Heart left ventricle (tissue), 16 donors: ENCODE measurements around the gene RAB13. TPM values are rescaled to one million over a fixed set of nuclear protein-coding genes. Genes with fewer than 3 reads are reported as not detected.

Experiments
- ATAC-seq, 4 donors: fragments of 200-7000 bp; cut with Tn5 transposase; one replicate each; pipeline ENCODE4 v1.9.1; 2020 to 2022; ENCODE audit warnings: moderate library complexity in 4 of 4, mild to moderate bottlenecking in 3 of 4, moderate number of reproducible peaks in 1 of 4
- DNase-seq, 5 donors: peaks; one replicate each; pipeline ENCODE4 v3.0.0-alpha.2; 2020
- H3K27ac ChIP-seq, 12 donors: fragments of 200-600 bp; sonication (generic) in 4 of 12; one replicate each; pipeline versions ENCODE4 v1.5.0 to v1.8.0; 2016 to 2022; ENCODE audit warnings: mild to moderate bottlenecking in 2 of 12
- H3K27me3 ChIP-seq, 9 donors: fragments of 200-600 bp; sonication (generic) in 2 of 9; one replicate each; pipeline versions ENCODE4 v1.5.1 to v1.8.0; 2016 to 2022; ENCODE audit warnings: mild to moderate bottlenecking in 3 of 9
- H3K36me3 ChIP-seq, 9 donors: fragments of 200-600 bp; sonication (generic) in 2 of 9; one replicate each; pipeline versions ENCODE4 v1.5.0 to v1.8.0; 2018 to 2022; ENCODE audit warnings: mild to moderate bottlenecking in 2 of 9
- H3K4me1 ChIP-seq, 12 donors: fragments of 200-600 bp; sonication (generic) in 4 of 12; one replicate each; pipeline versions ENCODE4 v1.5.0 to v1.8.0; 2016 to 2022; ENCODE audit warnings: mild to moderate bottlenecking in 3 of 12
- H3K4me3 ChIP-seq, 12 donors: fragments of 200-600 bp; sonication (generic) in 4 of 12; one replicate each; pipeline versions ENCODE4 v1.5.0 to v1.8.0; 2017 to 2022; ENCODE audit warnings: mild to moderate bottlenecking in 9 of 12, moderate library complexity in 4 of 12
- H3K9me3 ChIP-seq, 12 donors: fragments of 200-600 bp; sonication (generic) in 4 of 12; one replicate each; pipeline versions ENCODE4 v1.5.0 to v1.8.0; 2016 to 2022; ENCODE audit warnings: mild to moderate bottlenecking in 1 of 12
- POLR2A ChIP-seq, 2 donors: fragments of 450-650 bp; IDR thresholded peaks; one replicate each; pipeline ENCODE4 v1.6.1; 2017; ENCODE audit warnings: antibody characterized with exemption in 2 of 2, mild to moderate bottlenecking in 2 of 2, moderate library complexity in 2 of 2
- WGBS, 4 donors: extraction: QIAGEN DNeasy Blood & Tissue Kit in 2 of 4; methylation state at CpG; one replicate each; pipeline versions ENCODE4 v1.1.5 to v1.1.7; 2013 to 2018; 5-methylcytosine and 5-hydroxymethylcytosine counted together
- intact Hi-C, 10 donors: fragments of 100-400 bp; cut with DNase I; formaldehyde crosslinking; loops; one replicate each; pipeline versions ENCODE4 v1.11.1 to v1.14.2; 2022
- polyA plus RNA-seq, 2 donors: library from polyadenylated mRNA; stranded (reverse); fragments of 200-250 nt; gene quantifications; one replicate each; pipeline ENCODE4 v1.2.3, GENCODE V29; 2013
- total RNA-seq, 9 donors: library from RNA; depleted of rRNA in 2 of 9; stranded (reverse); fragments of >200 nt in 2 of 9; fragmentation: NEBNext Ultra II Directional in 3 of 9; extraction: Animal tissue kit (Norgen Biotek cat#: 25700) in 3 of 9; gene quantifications; one replicate each; pipeline versions ENCODE4 v1.1.0 to v1.2.4, GENCODE V29; 2016 to 2023
- TF ChIP-seq, protein P1 (sequence below), 12 donors: fragments of 200-600 bp; sonication (generic) in 4 of 12; IDR thresholded peaks; one replicate each; pipeline versions ENCODE4 v1.5.0 to v1.8.0; 2018 to 2022; ENCODE audit warnings: antibody characterized with exemption in 12 of 12, mild to moderate bottlenecking in 5 of 12
- donor health status: ischemic (EF 13 %, LVEDD 7.1; RV severe dilation, severe dysfunction).
- donor health status: healthy with polysubstance abuse.
- donor health status: DM: no; HTN: yes; CAD: no.
- donor health status: DM: no; HTN: no; CAD: no.
- donor health status: ischemic (EF 25% LVEDD 6.9; RV normal size, moderate dysfunction).
- donor health status: ischemic (EF 25% LVEDD 5.7; RV mildly dilated, moderate dysfunction).
- donor health status: healthy.
- donor health status: DM: yes; HTN: yes; CAD: no.
- donor health status: ischemic (EF 35%, LVEDD 5.7; RV mildly dilated, moderate dysfunction).
- donor health status: nonischemic (EF 11% LVEDD 7.7; RV severe dilation, severe dysfunction).
- donor health status: DM: yes; HTN: yes; CAD: no.
- donor health status: PGD.
- donor health status: ischemic (EF 29% LVEDD 5.4; RV normal size, mild dysfunction).
- donor health status: nonischemic (EF 23%, LVEDD 6.1; RV moderate dilation, normal function).

The RAB13 gene
- total and polyA plus RNA-seq, 11 donors, result 18.2 to 107 (median 61.9) TPM

DNA sequence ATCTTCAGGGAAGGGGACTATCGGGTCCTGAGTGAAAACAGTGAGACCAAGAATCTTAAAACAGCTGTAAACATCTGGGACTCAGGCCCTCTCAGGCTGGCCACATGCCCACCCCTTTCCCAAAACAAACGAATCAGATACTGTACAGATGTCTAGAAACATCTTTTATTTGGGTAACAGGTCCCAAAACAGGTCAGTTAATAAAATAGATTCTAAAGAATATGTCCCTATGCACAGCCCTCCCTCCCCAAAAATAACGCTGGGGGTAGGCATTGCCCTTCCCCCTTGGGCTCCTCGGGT is 27.2 kb downstream of the RAB13 start:
- peak overlapping the region in 10 of 12 donors; percentile 83 to 100 (median 94) for H3K4me3 ChIP-seq
- DNase-seq, result peak in 1 of 5 donors; percentile 65
- intact Hi-C loops, result loop anchor here in 3 of 10 donors (1.0 to 10.0 kb wide), 3 partner anchors 13 to 164 kb away; partner anchors contain the start of genes DENND4B (in 1 of the 3) and GATAD2B (in 1 of the 3)

DNA sequence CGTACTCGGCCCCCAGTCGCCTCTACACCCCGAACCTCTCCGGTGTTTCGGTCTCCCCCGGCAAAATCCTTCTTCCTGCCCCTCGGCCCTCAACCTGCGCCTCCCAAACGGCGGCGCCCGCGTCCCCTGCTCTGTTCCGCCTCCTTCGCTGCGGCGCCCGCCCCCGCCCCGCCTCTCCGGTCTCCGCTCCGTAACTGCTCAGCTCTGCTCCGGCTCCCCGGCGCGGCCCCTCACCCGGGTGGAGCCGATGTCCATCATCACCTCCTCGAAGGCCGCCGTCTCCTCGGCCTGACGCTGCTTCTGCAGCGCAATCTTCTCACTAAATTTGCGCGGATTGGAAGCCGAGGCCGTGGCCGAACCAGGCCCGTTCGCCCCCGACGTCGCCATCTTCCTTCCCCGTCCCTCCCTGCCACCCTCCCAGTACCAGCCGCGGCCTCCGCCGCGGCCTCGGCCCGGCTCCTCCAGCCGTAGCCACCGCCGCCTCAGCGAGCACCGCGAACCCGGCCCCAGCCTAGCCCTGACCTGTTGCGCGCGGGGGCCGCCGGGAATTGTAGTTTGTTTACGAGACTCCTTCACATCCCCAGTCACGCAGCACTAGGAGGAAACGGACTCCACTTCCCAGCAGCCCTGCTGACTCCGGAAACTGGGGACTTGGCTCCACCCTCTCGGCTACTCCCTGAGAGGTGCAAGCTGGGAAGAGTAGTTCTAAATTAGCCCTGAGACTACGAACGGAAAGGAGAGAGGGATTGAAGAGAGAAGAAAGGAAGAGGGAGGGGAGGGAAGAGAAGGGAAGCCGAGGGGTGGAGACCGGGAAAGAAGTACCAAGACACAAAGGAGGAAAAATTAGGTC is 27.8 kb downstream of the RAB13 start, which contains the start of gene CRTC2:
Gene CRTC2, minus strand, starts transcription at position 502 of the 850 bp plus-strand sequence. Its CDS starts 115 bp downstream, at position 387.
- intact Hi-C loops, result loop anchor here in 3 of 10 donors (1.0 to 10.0 kb wide), 3 partner anchors 12 to 164 kb away; partner anchors contain the start of genes DENND4B (in 1 of the 3) and GATAD2B (in 1 of the 3)
- TF ChIP-seq, protein P1, sequence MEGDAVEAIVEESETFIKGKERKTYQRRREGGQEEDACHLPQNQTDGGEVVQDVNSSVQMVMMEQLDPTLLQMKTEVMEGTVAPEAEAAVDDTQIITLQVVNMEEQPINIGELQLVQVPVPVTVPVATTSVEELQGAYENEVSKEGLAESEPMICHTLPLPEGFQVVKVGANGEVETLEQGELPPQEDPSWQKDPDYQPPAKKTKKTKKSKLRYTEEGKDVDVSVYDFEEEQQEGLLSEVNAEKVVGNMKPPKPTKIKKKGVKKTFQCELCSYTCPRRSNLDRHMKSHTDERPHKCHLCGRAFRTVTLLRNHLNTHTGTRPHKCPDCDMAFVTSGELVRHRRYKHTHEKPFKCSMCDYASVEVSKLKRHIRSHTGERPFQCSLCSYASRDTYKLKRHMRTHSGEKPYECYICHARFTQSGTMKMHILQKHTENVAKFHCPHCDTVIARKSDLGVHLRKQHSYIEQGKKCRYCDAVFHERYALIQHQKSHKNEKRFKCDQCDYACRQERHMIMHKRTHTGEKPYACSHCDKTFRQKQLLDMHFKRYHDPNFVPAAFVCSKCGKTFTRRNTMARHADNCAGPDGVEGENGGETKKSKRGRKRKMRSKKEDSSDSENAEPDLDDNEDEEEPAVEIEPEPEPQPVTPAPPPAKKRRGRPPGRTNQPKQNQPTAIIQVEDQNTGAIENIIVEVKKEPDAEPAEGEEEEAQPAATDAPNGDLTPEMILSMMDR (IDR thresholded peaks at IDR 0.05), result peak in 1 of 12 donors; percentile 6
- TF ChIP-seq POLR2A (IDR thresholded peaks at IDR 0.05), result peak in 1 of 2 donors; percentile 80
- no peaks in the 10 kb centered on the region for H3K27me3 ChIP-seq
- WGBS, 4 donors, result 0 to 1% (median 1%) methylated on average over 47 to 74 of the region's 75 CpGs
- H3K4me1 ChIP-seq, result peaks cover 10 to 74% (median 56%) of the 10 kb centered on the region in 12 donors
- H3K9me3 ChIP-seq, result no peaks in the 10 kb centered on the region
- H3K27ac ChIP-seq, result peak within 1 kb of the TSS; percentile 87 to 99 (median 94)
- H3K36me3 ChIP-seq, result peaks cover 0 to 40% (median 28%) of the 10 kb centered on the region in 9 donors
- DNase-seq, result peak; percentile 99 to 100 (median 99)
- ATAC-seq, result peak; percentile 88 to 94 (median 90)
- peak within 1 kb of the TSS; percentile 82 to 100 (median 93) for H3K4me3 ChIP-seq

More for the DNA sequence above, 27.2 kb downstream of the RAB13 start:
- Histone ChIP-seq H3K27ac (peak overlapping the region; percentile 51 to 99 (median 93)), H3K36me3 (peaks cover 0 to 35% (median 23%) of the 10 kb centered on the region in 9 donors), H3K9me3 (no peaks in the 10 kb centered on the region), H3K27me3 (no peaks in the 10 kb centered on the region), H3K4me1 (peaks cover 10 to 76% (median 56%) of the 10 kb centered on the region in 12 donors)
- ATAC-seq, result no peak
- no peak for TF ChIP-seq POLR2A (IDR thresholded peaks at IDR 0.05)
- TF ChIP-seq, protein P1 (IDR thresholded peaks at IDR 0.05), result no peak
- WGBS, 4 donors, result 12 to 18% (median 16%) methylated on average over 4 of the region's 4 CpGs

DNA sequence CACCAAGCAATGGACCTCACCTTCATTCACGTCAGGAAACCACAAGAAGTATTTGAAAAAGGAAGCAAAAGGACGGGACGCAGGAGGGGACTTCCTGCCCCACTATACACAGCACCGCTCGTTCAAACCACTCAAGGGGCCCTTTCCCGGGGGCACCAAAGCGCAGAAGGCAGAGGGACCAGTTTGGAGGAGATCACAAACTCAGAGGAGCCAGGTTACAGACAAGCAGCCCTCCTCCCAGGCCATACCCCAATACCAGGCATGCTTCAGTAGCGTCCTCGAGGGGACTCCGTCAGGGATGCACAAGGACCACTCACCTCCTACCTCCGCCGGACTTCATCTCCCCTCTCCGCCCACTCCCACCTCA is 28.4 kb downstream of the RAB13 start:
- no peaks in the 10 kb centered on the region for H3K27me3 ChIP-seq
- ATAC-seq (peak in 1 of 4 donors; percentile 1), DNase-seq (no peak)
- H3K4me3 ChIP-seq, result peak overlapping the region; percentile 82 to 100 (median 93)
- H3K27ac ChIP-seq, result peak overlapping the region; percentile 87 to 99 (median 94)
- intact Hi-C loops, result loop anchor here in 3 of 10 donors (1.0 to 10.0 kb wide), 3 partner anchors 11 to 163 kb away; partner anchors contain the start of genes DENND4B (in 1 of the 3) and GATAD2B (in 1 of the 3)
- H3K36me3 ChIP-seq, result peaks cover 0 to 46% (median 34%) of the 10 kb centered on the region in 9 donors
- peaks cover 10 to 71% (median 56%) of the 10 kb centered on the region in 12 donors for H3K4me1 ChIP-seq
- 0 to 1% (median 0%) methylated on average over 13 of the region's 13 CpGs for WGBS, 4 donors
- TF ChIP-seq, protein P1 (IDR thresholded peaks at IDR 0.05), result no peak
- TF ChIP-seq POLR2A (IDR thresholded peaks at IDR 0.05), result no peak
- H3K9me3 ChIP-seq, result no peaks in the 10 kb centered on the region
